ENCODE data around the gene NCLN. TPM values are rescaled to one million over a fixed set of nuclear protein-coding genes. Genes with fewer than 3 reads are reported as not detected.
"Not testable (repeated sequence)": the region's sequence is repeated elsewhere in the genome, so short reads cannot be mapped to it uniquely, and the experiment has no call there.

NCLN gene
- total RNA-seq, 3 donors from 2014 or later: 52.6 to 103 (median 94.4) TPM

- TF ChIP-seq CTCF (IDR thresholded peaks at IDR 0.05): no peak
- Histone ChIP-seq H3K4me1 (ENCODE audit: low read depth) (no peaks in the 10 kb centered on the region), H3K4me3 (no peak overlapping the region), H3K36me3 (ENCODE audit: low read depth) (no peaks in the 10 kb centered on the region), H3K9me3 (no peaks in the 10 kb centered on the region)
- ATAC-seq: no peak
- no peak for DNase-seq
- intact Hi-C loops (cut with DNase I, micrococcal nuclease): no loop called here
Observed at GRCh38 chr19:3211191-3211590, 25.5 kb downstream of the NCLN start.

- DNase-seq: no peak
- no peaks in the 10 kb centered on the region for H3K36me3 ChIP-seq (ENCODE audit: low read depth)
- ATAC-seq: no peak
- no peaks in the 10 kb centered on the region for H3K9me3 ChIP-seq
- H3K4me1 ChIP-seq (ENCODE audit: low read depth): no peaks in the 10 kb centered on the region
- no peak overlapping the region for H3K4me3 ChIP-seq
- intact Hi-C loops (cut with DNase I, micrococcal nuclease): no loop called here
- no peak for TF ChIP-seq CTCF (IDR thresholded peaks at IDR 0.05)
Observed at GRCh38 chr19:3213159-3213558, 27.4 kb downstream of the NCLN start.

DNA sequence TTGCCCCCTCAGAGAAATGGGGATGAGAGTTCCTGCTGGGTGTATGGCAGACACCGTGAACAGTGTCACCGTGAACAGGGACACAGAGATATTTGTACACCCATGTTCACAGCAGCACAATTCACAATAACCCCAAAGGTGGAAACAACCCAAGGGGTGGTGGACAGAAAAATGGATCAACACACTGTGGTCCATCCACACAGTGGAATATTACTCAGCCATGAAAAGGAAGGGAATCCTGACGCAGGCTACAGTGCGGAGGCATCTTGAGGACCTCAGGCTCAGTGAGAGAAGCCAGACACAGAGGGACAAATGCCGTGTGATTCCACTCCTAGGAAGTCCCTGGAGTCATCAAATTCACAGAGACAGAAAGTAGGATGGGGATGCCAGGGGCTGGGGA lies 31.1 kb downstream of the NCLN start:
- Histone ChIP-seq H3K4me1 (ENCODE audit: low read depth) (no peaks in the 10 kb centered on the region), H3K4me3 (no peak overlapping the region), H3K9me3 (no peaks in the 10 kb centered on the region), H3K36me3 (ENCODE audit: low read depth) (no peaks in the 10 kb centered on the region)
- no peak for DNase-seq
- intact Hi-C loops (cut with DNase I, micrococcal nuclease): no loop called here
- no peak for ATAC-seq
- TF ChIP-seq CTCF (IDR thresholded peaks at IDR 0.05): no peak

DNA sequence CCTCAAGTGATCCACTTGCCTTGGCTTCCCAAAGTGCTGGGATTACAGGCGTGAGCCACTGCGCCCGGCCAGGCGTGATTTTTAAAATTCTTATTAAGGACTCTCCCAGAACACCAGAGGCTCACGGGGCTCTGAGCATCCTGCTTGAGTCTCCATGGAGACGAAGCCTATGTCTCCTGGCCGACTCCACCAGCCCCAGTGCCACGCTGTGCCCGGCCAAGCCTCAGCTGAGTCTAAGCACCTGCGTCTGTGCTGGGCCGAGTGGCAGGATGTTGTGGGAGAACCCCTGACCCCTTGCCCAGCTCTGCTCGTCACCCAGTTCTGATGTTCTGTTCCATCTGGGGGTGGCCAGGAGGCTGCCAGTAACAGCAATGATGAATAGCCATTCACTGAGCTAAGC lies 34.8 kb downstream of the NCLN start:
- Histone ChIP-seq H3K4me1 (ENCODE audit: low read depth) (no peaks in the 10 kb centered on the region), H3K9me3 (no peaks in the 10 kb centered on the region), H3K36me3 (ENCODE audit: low read depth) (no peaks in the 10 kb centered on the region), H3K4me3 (no peak overlapping the region)
- intact Hi-C loops (cut with DNase I, micrococcal nuclease): no loop called here
- no peak for DNase-seq
- no peak for ATAC-seq
- no peak for TF ChIP-seq CTCF (IDR thresholded peaks at IDR 0.05)

GRCh38 chr19:3221576-3221975 lies 35.8 kb downstream of the NCLN start:
- H3K4me3 ChIP-seq; H3K4me1 ChIP-seq (ENCODE audit: low read depth); ATAC-seq; DNase-seq; intact Hi-C loops (cut with DNase I, micrococcal nuclease); H3K36me3 ChIP-seq (ENCODE audit: low read depth); H3K9me3 ChIP-seq: not testable (repeated sequence)

DNA sequence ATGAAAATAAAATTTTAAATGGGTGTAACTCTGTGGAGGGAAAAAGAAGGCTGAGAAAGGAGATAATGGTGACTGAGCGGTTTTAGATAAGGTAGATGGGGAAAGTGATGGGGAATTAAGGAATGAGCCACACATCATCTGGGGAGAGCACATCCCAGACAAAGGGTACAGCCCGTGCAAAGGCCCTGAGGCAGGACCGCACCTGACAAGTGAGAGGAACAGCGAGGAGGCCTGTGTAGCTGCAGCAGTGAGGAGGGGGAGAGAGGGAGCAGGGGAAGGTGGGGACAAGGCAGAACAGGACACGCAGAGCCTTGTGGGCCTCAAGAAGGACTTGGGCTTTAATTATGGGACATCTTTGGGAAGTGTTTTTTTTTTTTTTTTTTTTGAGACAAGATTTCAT lies 37.0 kb downstream of the NCLN start:
- H3K4me1 ChIP-seq (ENCODE audit: low read depth): no peaks in the 10 kb centered on the region
- no peak overlapping the region for H3K4me3 ChIP-seq
- H3K9me3 ChIP-seq: no peaks in the 10 kb centered on the region
- no peak for ATAC-seq
- intact Hi-C loops (cut with DNase I, micrococcal nuclease): no loop called here
- no peak for DNase-seq
- H3K36me3 ChIP-seq (ENCODE audit: low read depth): no peaks in the 10 kb centered on the region
- TF ChIP-seq CTCF (IDR thresholded peaks at IDR 0.05): no peak

Measured in mucosa of descending colon (tissue), 3 donors.